Ramos (cell line): ENCODE measurements around the gene ZBTB25.

Source experiments
- in situ Hi-C: fragments of 300-500 bp; cut with MboI; formaldehyde crosslinking; loops from one replicate; pipeline ENCODE4 v1.14.3; 2022; ENCODE audit warnings: low sequenced_read_pairs; ENCODE audit not compliant: unreplicated experiment

ZBTB25 gene

DNA sequence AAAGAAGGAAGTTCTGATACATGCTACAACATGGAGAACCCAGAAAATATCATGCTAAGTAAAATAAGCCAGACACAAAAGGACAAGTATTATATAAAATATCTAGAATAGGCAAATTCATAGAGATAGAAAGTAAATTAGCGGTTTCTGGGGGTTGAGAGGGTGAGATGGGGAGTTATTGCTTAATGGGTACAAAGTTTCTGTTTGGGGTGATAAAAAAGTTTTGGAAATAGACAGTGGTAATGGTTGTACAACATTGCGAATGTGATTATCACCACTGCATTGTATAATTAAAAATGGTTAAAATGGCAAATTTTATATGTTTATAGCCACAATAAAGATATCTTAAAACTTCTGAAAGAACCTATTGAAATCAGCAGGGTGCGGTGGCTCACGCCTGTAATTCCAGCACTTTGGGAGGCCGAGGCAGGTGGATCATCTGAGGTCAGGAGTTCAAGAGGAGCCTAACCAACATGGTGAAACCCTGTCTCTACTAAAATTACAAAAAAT lies 15.0 kb downstream of the ZBTB25 start:
- in situ Hi-C loops, result no loop called here

- in situ Hi-C loops, result loop anchor here (10.0 kb wide), 1 partner anchor 134 kb away; no protein-coding TSS in a partner anchor
Measured at GRCh38 chr14:64478634-64479250, 24.9 kb downstream of the ZBTB25 start.

- in situ Hi-C loops, result loop anchor here (10.0 kb wide), 1 partner anchor 132 kb away; no protein-coding TSS in a partner anchor
Measured at GRCh38 chr14:64476438-64476837, 27.2 kb downstream of the ZBTB25 start.

DNA sequence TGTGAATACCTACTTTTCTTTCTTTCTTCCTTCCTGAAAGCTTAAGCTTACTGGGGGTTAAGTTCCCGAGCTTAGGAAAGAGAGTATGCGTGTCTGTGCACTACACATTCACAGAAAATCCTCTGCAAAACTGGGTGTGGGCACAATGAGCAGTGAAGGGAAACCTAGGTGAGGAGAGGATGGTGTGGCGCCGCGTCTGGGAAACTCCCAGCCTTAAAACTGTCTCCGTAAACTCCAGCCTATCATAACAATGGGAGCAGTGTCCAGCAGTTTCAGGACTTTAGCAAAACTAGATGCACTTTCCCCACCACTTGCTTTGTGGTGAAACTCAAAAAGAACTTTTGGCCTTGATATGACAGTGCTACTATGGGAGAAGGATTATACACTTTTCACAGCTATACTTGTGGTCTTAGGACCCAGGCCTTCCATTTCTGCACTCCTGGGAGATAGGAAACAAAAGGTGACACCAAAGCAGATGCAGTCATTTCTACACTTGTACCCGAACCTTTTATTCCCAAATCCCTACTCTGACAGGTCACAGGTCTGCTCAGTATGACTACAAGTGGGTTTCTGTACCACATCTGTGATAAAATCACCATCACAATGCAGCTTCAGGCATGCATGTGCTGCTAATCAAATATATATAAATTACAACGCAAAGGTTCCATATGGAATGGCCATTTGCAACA lies 27.9 kb downstream of the ZBTB25 start:
- in situ Hi-C loops, result loop anchor here (10.0 kb wide), 1 partner anchor 131 kb away; no protein-coding TSS in a partner anchor

DNA sequence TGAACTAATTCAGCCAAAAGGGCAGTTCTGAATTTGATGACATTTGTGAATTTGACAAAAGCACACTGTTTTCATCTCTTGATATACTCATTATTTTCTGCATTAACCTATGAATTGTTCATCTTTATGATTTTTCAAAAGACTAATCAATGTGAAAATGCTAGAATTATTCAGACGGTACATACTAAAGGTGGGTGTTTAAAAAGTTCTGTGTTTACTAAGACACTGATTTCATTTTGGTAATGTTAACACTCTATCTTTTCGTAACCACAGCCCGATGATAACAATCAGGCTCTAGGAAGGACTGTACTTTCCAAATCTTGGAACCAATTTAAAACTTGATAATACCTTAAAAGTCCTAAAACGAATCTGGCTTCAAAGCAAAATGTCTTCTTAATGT lies 28.9 kb downstream of the ZBTB25 start:
- in situ Hi-C loops, result loop anchor here (10.0 kb wide), 1 partner anchor 130 kb away; no protein-coding TSS in a partner anchor

GRCh38 chr14:64474041-64474440 lies 29.6 kb downstream of the ZBTB25 start:
- in situ Hi-C loops, result loop anchor here (10.0 kb wide), 1 partner anchor 129 kb away; no protein-coding TSS in a partner anchor

GRCh38 chr14:64468451-64468850 lies 35.2 kb downstream of the ZBTB25 start:
- in situ Hi-C loops, result no loop called here

DNA sequence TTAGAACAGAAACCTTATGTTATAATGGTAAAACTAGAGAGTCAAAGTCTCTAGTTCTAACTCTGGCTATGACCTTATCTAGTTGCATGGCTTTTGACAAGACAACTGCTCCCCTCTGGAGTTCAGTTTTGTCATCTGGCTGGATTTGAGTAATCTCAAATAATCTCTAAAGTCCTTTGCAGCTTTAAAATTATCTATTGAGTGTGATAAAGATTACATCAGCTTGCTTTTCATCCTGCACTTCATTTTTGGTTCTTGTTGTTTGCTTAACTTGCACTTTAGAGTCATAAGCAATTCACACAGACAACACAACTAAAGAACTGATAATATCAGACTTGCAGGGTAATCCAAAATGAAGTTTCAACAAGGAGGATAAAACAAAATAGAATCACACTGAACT lies 36.1 kb downstream of the ZBTB25 start:
- in situ Hi-C loops, result no loop called here

- in situ Hi-C loops, result no loop called here
Measured at GRCh38 chr14:64467101-64467500, 36.5 kb downstream of the ZBTB25 start.

GRCh38 chr14:64465831-64466554 lies 37.6 kb downstream of the ZBTB25 start:
- in situ Hi-C loops, result no loop called here

- in situ Hi-C loops, result no loop called here
Measured at GRCh38 chr14:64465191-64465822, 38.3 kb downstream of the ZBTB25 start, which contains the start of gene AKAP5. TSS of gene AKAP5 (plus strand) at chr14:64465499. CDS start at chr14:64468395, 2,896 bp downstream.

- in situ Hi-C loops, result no loop called here
Measured at GRCh38 chr14:64464651-64465050, 39.0 kb downstream of the ZBTB25 start.

GRCh38 chr14:64463873-64464272 lies 39.8 kb downstream of the ZBTB25 start:
- in situ Hi-C loops, result no loop called here

DNA sequence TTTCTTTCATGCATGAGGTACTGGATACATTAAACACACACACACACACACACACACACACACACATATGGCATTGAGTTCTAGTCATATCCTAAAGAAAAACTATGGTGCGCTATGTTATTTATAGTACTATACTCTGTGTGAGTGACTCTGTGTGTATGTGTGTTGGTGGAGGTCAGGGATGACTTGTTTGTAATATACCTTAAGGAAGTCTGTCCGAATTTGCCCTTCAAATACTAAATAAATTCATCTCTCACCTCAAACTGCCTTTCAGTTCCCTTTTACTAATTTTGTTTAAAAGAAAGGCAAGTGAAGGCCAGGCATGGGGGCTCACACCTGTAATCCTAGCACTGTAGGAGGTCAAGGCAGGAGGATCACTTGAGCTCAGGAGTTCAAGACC lies 40.4 kb downstream of the ZBTB25 start:
- in situ Hi-C loops, result no loop called here

DNA sequence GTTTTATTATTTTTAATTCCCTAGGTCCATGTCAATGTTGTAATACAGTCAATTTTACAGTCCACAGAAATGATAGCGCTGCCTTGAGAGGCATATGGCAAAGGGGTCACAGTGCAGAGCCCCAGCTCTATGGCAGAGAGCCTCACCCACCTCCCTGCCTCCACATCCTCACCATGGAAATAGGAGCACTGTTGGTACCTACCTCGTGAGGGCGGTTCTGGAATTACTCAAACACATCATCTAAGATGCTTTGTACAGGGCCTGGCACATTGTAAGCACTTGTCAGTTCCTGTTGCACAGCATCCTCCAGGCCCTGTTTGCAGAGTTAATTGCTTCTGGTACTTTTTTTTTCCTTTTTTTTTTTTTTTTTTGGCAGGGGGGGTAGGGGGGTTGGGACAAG lies 42.4 kb downstream of the ZBTB25 start:
- in situ Hi-C loops, result no loop called here

DNA sequence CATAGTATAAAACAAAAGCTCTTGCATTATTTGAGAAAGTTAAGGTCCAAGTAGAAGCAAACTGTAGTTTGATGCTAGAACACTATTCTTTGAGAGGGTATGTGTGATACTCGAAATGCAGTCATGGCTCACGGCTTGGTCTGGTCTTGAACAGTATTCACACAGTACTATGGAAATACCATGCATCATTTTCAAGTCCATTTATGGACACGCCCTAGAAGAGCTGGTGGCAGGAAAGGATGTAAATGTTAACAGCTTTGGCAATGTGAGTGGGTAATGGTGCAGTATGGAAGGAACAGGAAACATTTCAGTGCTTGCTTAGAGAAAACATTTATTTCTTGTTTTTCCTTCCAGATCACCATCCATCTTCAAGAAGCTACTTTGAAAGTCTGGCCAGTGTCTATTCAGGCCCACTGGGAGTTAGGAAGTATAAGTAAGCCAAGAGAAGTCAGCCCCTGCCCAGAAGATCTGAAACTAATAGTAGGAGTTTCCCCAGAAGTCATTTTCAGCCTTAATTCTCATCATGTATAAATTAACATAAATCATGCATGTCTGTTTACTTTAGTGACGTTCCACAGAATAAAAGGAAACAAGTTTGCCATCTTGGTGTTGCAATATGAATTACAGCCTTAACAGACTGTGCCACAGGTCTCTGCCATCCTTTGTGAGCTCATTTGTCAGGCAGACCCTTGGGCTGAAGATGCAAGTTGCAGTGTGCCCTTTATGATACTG lies 44.1 kb downstream of the ZBTB25 start:
- in situ Hi-C loops, result no loop called here

DNA sequence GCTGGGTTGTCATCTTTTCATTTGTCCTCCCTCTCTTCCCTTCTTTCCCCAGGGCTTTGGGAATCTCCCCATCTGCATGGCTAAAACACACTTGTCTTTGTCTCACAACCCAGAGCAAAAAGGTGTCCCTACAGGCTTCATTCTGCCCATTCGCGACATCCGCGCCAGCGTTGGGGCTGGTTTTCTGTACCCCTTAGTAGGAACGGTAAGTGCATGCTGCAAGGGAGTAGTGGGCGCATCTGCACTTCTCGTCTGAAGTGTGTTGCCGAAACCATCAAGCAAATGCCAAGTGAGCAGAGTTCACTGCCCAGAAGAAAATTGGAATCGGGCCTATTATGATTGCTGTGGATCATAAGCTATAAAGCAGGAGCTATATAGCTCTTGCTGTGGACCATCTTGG lies 49.0 kb downstream of the ZBTB25 start:
- in situ Hi-C loops, result no loop called here

DNA sequence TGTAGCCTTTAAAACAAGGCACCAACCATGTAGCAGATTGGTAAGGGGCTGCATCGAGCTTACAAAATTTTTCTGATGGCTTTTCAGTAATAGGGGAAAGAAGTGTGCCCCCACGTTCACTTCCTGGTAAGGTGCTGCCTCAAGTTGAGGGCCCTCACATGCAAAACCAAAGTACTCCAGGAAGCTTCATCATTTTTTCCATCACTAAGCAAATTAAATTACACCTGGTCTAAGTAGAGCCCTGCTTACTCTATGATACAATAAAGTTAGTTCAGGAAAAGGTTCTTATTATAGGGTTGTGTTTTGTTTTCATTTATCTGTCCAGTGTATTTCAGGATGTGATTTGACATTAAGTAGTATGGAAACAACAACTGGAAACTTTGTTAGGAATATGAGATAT lies 53.4 kb downstream of the ZBTB25 start:
- in situ Hi-C loops, result no loop called here

GRCh38 chr14:64447876-64448670 lies 55.6 kb downstream of the ZBTB25 start:
- in situ Hi-C loops, result no loop called here
